BLaER1 treated with 17β-estradiol and CSF1 and Interleukin-3, amounts not matched to agents 10 nM and 100 nM (cell line): ENCODE data around the gene PPFIA1.
A peak's percentile ranks its signal among the peaks of the same experiment; 100 is the strongest.

Experiments used
- H3K27ac ChIP-seq, 11 experiments: shearing (Covaris generic); formaldehyde crosslinking; 2 replicates each; pipeline ENCODE4 v1.8.1; 2022
- H3K27me3 ChIP-seq, 11 experiments: shearing (Covaris generic); formaldehyde crosslinking; 2 replicates each; pipeline ENCODE4 v1.8.1; 2022
- H3K36me3 ChIP-seq, 11 experiments: shearing (Covaris generic); formaldehyde crosslinking; 2 replicates each; pipeline ENCODE4 v1.8.1; 2022
- H3K4me1 ChIP-seq, 10 experiments: shearing (Covaris generic); formaldehyde crosslinking; 2 replicates each; pipeline ENCODE4 v1.8.1; 2022
- H3K4me2 ChIP-seq, 11 experiments: shearing (Covaris generic); formaldehyde crosslinking; 2 replicates each; pipeline ENCODE4 v1.8.1; 2022
- H3K4me3 ChIP-seq, 10 experiments: shearing (Covaris generic); formaldehyde crosslinking; 2 replicates each; pipeline ENCODE4 v1.8.1; 2022
- H3K9ac ChIP-seq, 11 experiments: shearing (Covaris generic); formaldehyde crosslinking; 2 replicates each; pipeline ENCODE4 v1.8.1; 2022
- H3K9me3 ChIP-seq, 11 experiments: shearing (Covaris generic); formaldehyde crosslinking; replicated peaks in 1 of 11; 2 replicates each; pipeline ENCODE4 v1.8.1; 2022
- H4K20me1 ChIP-seq, 11 experiments: shearing (Covaris generic); formaldehyde crosslinking; 2 replicates each; pipeline ENCODE4 v1.8.1; 2022
- Cebpa-rat ChIP-seq, 11 experiments: shearing (Covaris generic); IDR thresholded peaks; 2 replicates each; pipeline ENCODE4 v1.8.1; 2022

Gene PPFIA1

GRCh38 chr11:70338594-70338993 is 68.1 kb downstream of the PPFIA1 start:
- peaks cover 92 to 96% (median 94%) of the 10 kb centered on the region in 11 experiments for H3K36me3 ChIP-seq
- H3K27me3 ChIP-seq = no peaks in the 10 kb centered on the region
- TF ChIP-seq Cebpa-rat (IDR thresholded peaks at IDR 0.05) = no peak
- no peak overlapping the region for H3K4me3 ChIP-seq
- H3K9ac ChIP-seq = no peak overlapping the region
- H4K20me1 ChIP-seq = peaks cover 0 to 36% (median 4%) of the 10 kb centered on the region in 11 experiments; a peak in 10 of 22 replicates
- no peak overlapping the region for H3K27ac ChIP-seq
- no peak overlapping the region for H3K4me2 ChIP-seq
- no peaks in the 10 kb centered on the region; a peak in 1 of 20 replicates for H3K4me1 ChIP-seq
- no peaks in the 10 kb centered on the region for H3K9me3 ChIP-seq

- Histone ChIP-seq H4K20me1 (peaks cover 0 to 39% (median 3%) of the 10 kb centered on the region in 11 experiments; a peak in 9 of 22 replicates), H3K27ac (no peak overlapping the region), H3K9ac (no peak overlapping the region), H3K9me3 (no peaks in the 10 kb centered on the region), H3K36me3 (peaks cover 92 to 96% (median 94%) of the 10 kb centered on the region in 11 experiments), H3K4me1 (no peaks in the 10 kb centered on the region; a peak in 1 of 20 replicates), H3K4me3 (no peak overlapping the region), H3K27me3 (no peaks in the 10 kb centered on the region), H3K4me2 (no peak overlapping the region)
- no peak for TF ChIP-seq Cebpa-rat (IDR thresholded peaks at IDR 0.05)
Observed at GRCh38 chr11:70339066-70339465, 68.6 kb downstream of the PPFIA1 start.

GRCh38 chr11:70341881-70342429 is 71.5 kb downstream of the PPFIA1 start:
- H3K27me3 ChIP-seq = no peaks in the 10 kb centered on the region
- no peaks in the 10 kb centered on the region for H3K9me3 ChIP-seq
- H3K27ac ChIP-seq = no peak overlapping the region
- no peak for TF ChIP-seq Cebpa-rat (IDR thresholded peaks at IDR 0.05)
- no peak overlapping the region for H3K9ac ChIP-seq
- H4K20me1 ChIP-seq = peaks cover 0 to 51% (median 9%) of the 10 kb centered on the region in 11 experiments; a peak in 9 of 22 replicates
- no peak overlapping the region for H3K4me3 ChIP-seq
- H3K36me3 ChIP-seq = peaks cover 88 to 93% (median 91%) of the 10 kb centered on the region in 11 experiments
- H3K4me1 ChIP-seq = no peaks in the 10 kb centered on the region; a peak in 1 of 20 replicates
- H3K4me2 ChIP-seq = no peak overlapping the region

GRCh38 chr11:70343636-70344035 is 73.1 kb downstream of the PPFIA1 start:
- Histone ChIP-seq H3K27me3 (no peaks in the 10 kb centered on the region), H3K4me3 (no peak overlapping the region), H3K9me3 (no peaks in the 10 kb centered on the region), H3K4me1 (no peaks in the 10 kb centered on the region; a peak in 1 of 20 replicates), H3K9ac (no peak overlapping the region), H3K27ac (no peak overlapping the region), H4K20me1 (peaks cover 0 to 40% (median 9%) of the 10 kb centered on the region in 11 experiments; a peak in 10 of 22 replicates), H3K4me2 (no peak overlapping the region), H3K36me3 (peaks cover 88 to 93% (median 90%) of the 10 kb centered on the region in 11 experiments)
- peak in 1 of 11 experiments; percentile 20; a peak in 1 of 22 replicates for TF ChIP-seq Cebpa-rat (IDR thresholded peaks at IDR 0.05)

GRCh38 chr11:70348191-70348590 is 77.7 kb downstream of the PPFIA1 start:
- no peak overlapping the region for H3K4me3 ChIP-seq
- H3K36me3 ChIP-seq = peaks cover 80 to 96% (median 86%) of the 10 kb centered on the region in 11 experiments
- H3K9ac ChIP-seq = no peak overlapping the region
- no peak overlapping the region for H3K27ac ChIP-seq
- H3K9me3 ChIP-seq = no peaks in the 10 kb centered on the region
- TF ChIP-seq Cebpa-rat (IDR thresholded peaks at IDR 0.05) = no peak
- H3K4me1 ChIP-seq = no peaks in the 10 kb centered on the region
- H3K4me2 ChIP-seq = no peak overlapping the region
- H3K27me3 ChIP-seq = no peaks in the 10 kb centered on the region
- peaks cover 0 to 50% (median 10%) of the 10 kb centered on the region in 11 experiments; a peak in 14 of 22 replicates for H4K20me1 ChIP-seq

- no peak for TF ChIP-seq Cebpa-rat (IDR thresholded peaks at IDR 0.05)
- no peak overlapping the region for H3K9ac ChIP-seq
- H3K4me2 ChIP-seq = no peak overlapping the region
- no peaks in the 10 kb centered on the region for H3K4me1 ChIP-seq
- H3K27me3 ChIP-seq = no peaks in the 10 kb centered on the region
- no peak overlapping the region for H3K4me3 ChIP-seq
- H3K27ac ChIP-seq = no peak overlapping the region
- H3K9me3 ChIP-seq = no peaks in the 10 kb centered on the region
- H4K20me1 ChIP-seq = peaks cover 0 to 53% (median 13%) of the 10 kb centered on the region in 11 experiments; a peak in 15 of 22 replicates
- H3K36me3 ChIP-seq = peaks cover 80 to 96% (median 86%) of the 10 kb centered on the region in 11 experiments
Observed at GRCh38 chr11:70348608-70349007, 78.1 kb downstream of the PPFIA1 start.

- Histone ChIP-seq H3K4me3 (no peak overlapping the region), H3K9ac (no peak overlapping the region), H4K20me1 (peaks cover 0 to 59% (median 24%) of the 10 kb centered on the region in 11 experiments; a peak in 16 of 22 replicates), H3K27ac (no peak overlapping the region), H3K4me1 (no peaks in the 10 kb centered on the region), H3K36me3 (peaks cover 85 to 99% (median 91%) of the 10 kb centered on the region in 11 experiments), H3K9me3 (no peaks in the 10 kb centered on the region), H3K27me3 (no peaks in the 10 kb centered on the region), H3K4me2 (no peak overlapping the region)
- TF ChIP-seq Cebpa-rat (IDR thresholded peaks at IDR 0.05) = no peak
Observed at GRCh38 chr11:70351646-70352045, 81.2 kb downstream of the PPFIA1 start.

GRCh38 chr11:70352100-70352499 is 81.6 kb downstream of the PPFIA1 start:
- no peak overlapping the region for H3K4me2 ChIP-seq
- no peak overlapping the region for H3K9ac ChIP-seq
- H3K27me3 ChIP-seq = no peaks in the 10 kb centered on the region
- peaks cover 0 to 64% (median 24%) of the 10 kb centered on the region in 11 experiments; a peak in 16 of 22 replicates for H4K20me1 ChIP-seq
- H3K4me3 ChIP-seq = no peak overlapping the region
- H3K4me1 ChIP-seq = peaks cover 0 to 2% (median 0%) of the 10 kb centered on the region in 10 experiments; a peak in 3 of 20 replicates
- peaks cover 85 to 99% (median 91%) of the 10 kb centered on the region in 11 experiments for H3K36me3 ChIP-seq
- TF ChIP-seq Cebpa-rat (IDR thresholded peaks at IDR 0.05) = no peak
- H3K9me3 ChIP-seq = no peaks in the 10 kb centered on the region
- H3K27ac ChIP-seq = no peak overlapping the region

- Histone ChIP-seq H3K4me2 (no peak overlapping the region), H3K27me3 (no peaks in the 10 kb centered on the region), H3K27ac (no peak overlapping the region), H4K20me1 (peaks cover 0 to 69% (median 24%) of the 10 kb centered on the region in 11 experiments; a peak in 16 of 22 replicates), H3K9ac (no peak overlapping the region), H3K9me3 (no peaks in the 10 kb centered on the region), H3K4me3 (no peak overlapping the region), H3K36me3 (peaks cover 85 to 99% (median 91%) of the 10 kb centered on the region in 11 experiments), H3K4me1 (peaks cover 0 to 7% (median 0%) of the 10 kb centered on the region in 10 experiments; a peak in 4 of 20 replicates)
- no peak for TF ChIP-seq Cebpa-rat (IDR thresholded peaks at IDR 0.05)
Observed at GRCh38 chr11:70352601-70353000, 82.1 kb downstream of the PPFIA1 start.
